Spinal cord (tissue), 10 donors: ENCODE measurements around the gene IL12A. TPM values are rescaled to one million over a fixed set of nuclear protein-coding genes. Genes with fewer than 3 reads are reported as not detected.

Source experiments
- DNase-seq, 6 donors: peaks; one replicate each; pipeline versions ENCODE4 v3.0.0 to v3.0.0-alpha.2; 2013 to 2015; ENCODE audit warnings: low spot score in 6 of 6, low read depth in 4 of 6
- H3K27ac ChIP-seq: one replicate; pipeline ENCODE4 v1.5.1; 2013; ENCODE audit warnings: low read depth, low read length, control low read depth
- H3K27me3 ChIP-seq: one replicate; pipeline ENCODE4 v1.6.1; 2013; ENCODE audit warnings: low read length; ENCODE audit not compliant: control insufficient read depth, insufficient read depth
- H3K36me3 ChIP-seq: one replicate; pipeline ENCODE4 v1.6.1; 2013; ENCODE audit warnings: low read length; ENCODE audit not compliant: control insufficient read depth, insufficient read depth
- H3K4me1 ChIP-seq: one replicate; pipeline ENCODE4 v1.6.1; 2013; ENCODE audit warnings: low read length; ENCODE audit not compliant: control insufficient read depth, insufficient read depth
- H3K4me3 ChIP-seq: one replicate; pipeline ENCODE4 v1.5.1; 2013; ENCODE audit warnings: low read depth, low read length, control low read depth
- H3K9me3 ChIP-seq: one replicate; pipeline ENCODE4 v1.6.1; 2013; ENCODE audit warnings: low read length; ENCODE audit not compliant: control insufficient read depth, insufficient read depth
- WGBS: methylation state at CpG from one replicate; pipeline ENCODE4 v1.1.5; 2013; ENCODE audit warnings: missing lambda C conversion rate; ENCODE audit not compliant: insufficient coverage; 5-methylcytosine and 5-hydroxymethylcytosine counted together
- long read RNA-seq, 4 donors: transcript quantifications; one replicate each; lab custom pipeline, GENCODE V29; 2026
- polyA plus RNA-seq, 2 donors: library from polyadenylated mRNA; unstranded; fragments of 120-200 nt; gene quantifications; one replicate each; pipeline ENCODE4 v1.2.1, GENCODE V29; 2013; ENCODE audit not compliant: insufficient read length in 2 of 2
- total RNA-seq, 2 donors: library from RNA; depleted of rRNA in 1 of 2; stranded (reverse); fragments of 120-200 nt in 1 of 2; fragments of >200 nt in 1 of 2; gene quantifications; one replicate each; pipeline versions ENCODE4 v1.2.3 to v1.2.4, GENCODE V29; 2013 to 2014
- donor health status: healthy.

IL12A gene
- total RNA-seq (1 to 10 TPM; 2.3 to 7.5 TPM), polyA plus RNA-seq (1 to 10 TPM; 2.5 to 2.6 TPM)
- long read RNA-seq, donor 1, partial matches to known transcripts = 0 of 1 reads
- long read RNA-seq, donor 1, other reads (novel, unspliced or antisense) = 0 of 1 reads
- long read RNA-seq, donor 2 = 0 reads
- long read RNA-seq, donor 3, partial matches to known transcripts = 0 of 1 reads
- long read RNA-seq, donor 3, other reads (novel, unspliced or antisense) = 0 of 1 reads
- long read RNA-seq, donor 4 = 0 reads

GRCh38 chr3:159988617-159989271 is at the start of gene IL12A:
Gene IL12A, plus strand, starts transcription at chr3:159988835.
- Histone ChIP-seq H3K27me3 (peaks cover 5% of the 10 kb centered on the region), H3K27ac (peak within 1 kb of the TSS; percentile 44), H3K4me3 (peak within 1 kb of the TSS; percentile 70), H3K9me3 (peaks cover 4% of the 10 kb centered on the region), H3K4me1 (peaks cover 25% of the 10 kb centered on the region), H3K36me3 (no peaks in the 10 kb centered on the region)
- DNase-seq = peak in 5 of 6 donors; percentile 43 to 86 (median 56)
- under 1% methylated on average over 54 of the region's 54 CpGs for WGBS

- H3K27me3 ChIP-seq = no peaks in the 10 kb centered on the region
- no peak overlapping the region for H3K4me3 ChIP-seq
- no peaks in the 10 kb centered on the region for H3K9me3 ChIP-seq
- no peaks in the 10 kb centered on the region for H3K4me1 ChIP-seq
- no peak for DNase-seq
- H3K27ac ChIP-seq = no peak overlapping the region
- WGBS = 91% methylated on average over 3 of the region's 6 CpGs
- H3K36me3 ChIP-seq = no peaks in the 10 kb centered on the region
Measured at GRCh38 chr3:159941038-159942000, 47.3 kb upstream of the IL12A start.

GRCh38 chr3:159944781-159945180 is 43.9 kb upstream of the IL12A start:
- H3K27ac ChIP-seq = no peak overlapping the region
- H3K9me3 ChIP-seq = no peaks in the 10 kb centered on the region
- H3K27me3 ChIP-seq = no peaks in the 10 kb centered on the region
- H3K4me3 ChIP-seq = no peak overlapping the region
- no peak for DNase-seq
- no peaks in the 10 kb centered on the region for H3K36me3 ChIP-seq
- WGBS = no CpG with 5 or more reads among the region's 1 CpG
- H3K4me1 ChIP-seq = no peaks in the 10 kb centered on the region

GRCh38 chr3:159945930-159946329 is 42.7 kb upstream of the IL12A start:
- H3K9me3 ChIP-seq = no peaks in the 10 kb centered on the region
- 60% methylated on average over 1 of the region's 2 CpGs for WGBS
- H3K4me3 ChIP-seq = no peak overlapping the region
- DNase-seq = no peak
- no peaks in the 10 kb centered on the region for H3K4me1 ChIP-seq
- no peaks in the 10 kb centered on the region for H3K27me3 ChIP-seq
- no peak overlapping the region for H3K27ac ChIP-seq
- no peaks in the 10 kb centered on the region for H3K36me3 ChIP-seq

- peak in 1 of 6 donors; percentile 33 for DNase-seq
Measured at GRCh38 chr3:159947220-159947619, 41.4 kb upstream of the IL12A start.

GRCh38 chr3:159948429-159949144 is 40.0 kb upstream of the IL12A start:
- Histone ChIP-seq H3K36me3 (no peaks in the 10 kb centered on the region), H3K4me1 (no peaks in the 10 kb centered on the region), H3K4me3 (no peak overlapping the region), H3K27ac (no peak overlapping the region), H3K9me3 (no peaks in the 10 kb centered on the region), H3K27me3 (no peaks in the 10 kb centered on the region)
- DNase-seq = no peak
- WGBS = 67% methylated on average over 3 of the region's 5 CpGs

More at GRCh38 chr3:159947220-159947619, 41.4 kb upstream of the IL12A start:
- H3K4me1 ChIP-seq = no peaks in the 10 kb centered on the region
- no peaks in the 10 kb centered on the region for H3K36me3 ChIP-seq
- H3K9me3 ChIP-seq = no peaks in the 10 kb centered on the region
- H3K27ac ChIP-seq = no peak overlapping the region
- H3K27me3 ChIP-seq = no peaks in the 10 kb centered on the region
- H3K4me3 ChIP-seq = no peak overlapping the region

- Histone ChIP-seq H3K27ac (no peak overlapping the region), H3K4me3 (no peak overlapping the region), H3K9me3 (no peaks in the 10 kb centered on the region), H3K4me1 (no peaks in the 10 kb centered on the region), H3K36me3 (no peaks in the 10 kb centered on the region), H3K27me3 (no peaks in the 10 kb centered on the region)
- no peak for DNase-seq
- WGBS = no CpG with 5 or more reads among the region's 3 CpGs
Measured at GRCh38 chr3:159950156-159950898, 38.3 kb upstream of the IL12A start.

GRCh38 chr3:159951540-159951939 is 37.1 kb upstream of the IL12A start:
- no peak for DNase-seq
- no peak overlapping the region for H3K4me3 ChIP-seq
- no peaks in the 10 kb centered on the region for H3K9me3 ChIP-seq
- H3K4me1 ChIP-seq = no peaks in the 10 kb centered on the region
- WGBS = 60% methylated on average over 2 of the region's 2 CpGs
- no peaks in the 10 kb centered on the region for H3K36me3 ChIP-seq
- H3K27ac ChIP-seq = no peak overlapping the region
- no peaks in the 10 kb centered on the region for H3K27me3 ChIP-seq
